ENCODE measurements around the gene ATP2C2.

The ATP2C2 gene

DNA sequence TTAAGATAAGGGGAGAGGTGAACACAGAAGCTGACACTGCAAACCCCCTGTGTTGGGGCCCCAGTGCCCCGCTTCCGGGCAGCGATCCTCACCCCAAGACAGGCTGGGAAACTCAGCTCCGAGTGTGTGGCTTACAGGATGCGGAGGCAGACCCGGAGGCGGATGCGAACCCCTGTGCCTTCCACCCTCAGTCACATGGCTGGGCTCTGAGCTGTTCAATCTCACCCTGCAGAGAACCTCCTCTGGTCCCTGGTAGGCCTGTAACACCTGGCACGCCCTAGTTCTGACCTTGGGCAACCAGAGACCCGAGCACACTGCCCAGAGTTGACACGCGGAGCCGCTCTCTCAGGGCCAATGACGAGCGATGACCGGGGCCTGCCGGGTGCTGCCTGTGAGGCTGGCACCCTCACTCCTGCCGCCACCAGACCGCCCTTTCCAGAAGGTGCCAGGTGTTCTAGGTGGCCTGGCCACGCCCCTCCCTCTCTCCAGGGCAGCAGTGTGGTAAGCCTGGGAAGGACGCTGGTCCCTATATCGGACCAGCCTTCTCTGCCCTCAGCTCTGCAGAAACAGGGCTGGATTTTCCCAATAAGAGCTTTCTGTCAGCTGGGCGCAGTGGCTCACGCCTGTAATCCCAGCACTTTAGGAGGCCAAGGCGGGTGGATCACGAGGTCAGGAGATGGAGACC, 112.9 kb downstream of the ATP2C2 start:
- DNase-seq = no peak

DNA sequence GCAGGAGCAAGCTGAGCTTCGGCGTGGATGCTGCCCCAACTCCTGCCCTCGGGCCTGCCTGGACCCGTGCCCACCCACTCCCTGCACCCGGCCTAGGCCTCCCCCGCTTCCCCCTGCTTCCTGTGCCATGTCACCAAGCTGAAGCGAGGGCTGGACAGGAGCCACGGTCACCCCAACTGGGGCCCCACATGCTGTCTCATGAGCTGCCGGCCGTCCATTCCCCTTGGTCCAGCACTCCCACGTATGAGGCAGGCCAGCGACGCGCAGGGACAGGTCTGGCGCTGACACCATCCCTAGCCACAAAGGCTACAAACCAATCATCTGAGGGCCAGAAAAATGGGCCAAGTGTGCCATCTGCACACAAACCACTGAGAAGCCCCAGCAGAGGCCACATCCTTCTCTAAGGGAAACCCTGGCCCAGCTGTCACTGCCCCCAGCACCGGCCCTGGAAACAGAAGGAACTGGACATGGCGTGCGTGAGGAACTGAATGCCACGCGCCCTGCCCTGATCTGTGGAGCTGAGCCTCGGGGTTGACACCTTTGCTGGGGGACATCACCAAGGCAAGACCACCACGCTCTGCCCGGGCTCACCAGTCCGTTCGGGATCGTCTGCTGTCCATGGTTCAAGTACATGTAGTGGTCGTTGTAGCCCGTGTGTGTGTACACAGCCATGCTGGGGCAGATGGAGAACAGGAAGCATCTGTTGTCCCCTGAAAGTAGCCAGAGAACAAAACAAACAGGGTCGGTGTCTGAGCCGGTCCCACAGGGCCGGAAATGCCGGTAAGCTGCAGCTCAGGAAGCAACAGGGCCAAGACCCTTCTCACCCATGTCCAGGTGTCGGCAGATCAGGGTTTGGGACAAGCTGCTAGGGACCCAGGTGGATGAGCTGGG, 113.9 kb downstream of the ATP2C2 start:
- no peak for DNase-seq

- DNase-seq = no peak
These were observed 114.9 kb downstream of the ATP2C2 start for GRCh38 chr16:84482951-84483881.

- DNase-seq = no peak
These were observed 115.7 kb downstream of the ATP2C2 start for GRCh38 chr16:84483882-84484565.

DNA sequence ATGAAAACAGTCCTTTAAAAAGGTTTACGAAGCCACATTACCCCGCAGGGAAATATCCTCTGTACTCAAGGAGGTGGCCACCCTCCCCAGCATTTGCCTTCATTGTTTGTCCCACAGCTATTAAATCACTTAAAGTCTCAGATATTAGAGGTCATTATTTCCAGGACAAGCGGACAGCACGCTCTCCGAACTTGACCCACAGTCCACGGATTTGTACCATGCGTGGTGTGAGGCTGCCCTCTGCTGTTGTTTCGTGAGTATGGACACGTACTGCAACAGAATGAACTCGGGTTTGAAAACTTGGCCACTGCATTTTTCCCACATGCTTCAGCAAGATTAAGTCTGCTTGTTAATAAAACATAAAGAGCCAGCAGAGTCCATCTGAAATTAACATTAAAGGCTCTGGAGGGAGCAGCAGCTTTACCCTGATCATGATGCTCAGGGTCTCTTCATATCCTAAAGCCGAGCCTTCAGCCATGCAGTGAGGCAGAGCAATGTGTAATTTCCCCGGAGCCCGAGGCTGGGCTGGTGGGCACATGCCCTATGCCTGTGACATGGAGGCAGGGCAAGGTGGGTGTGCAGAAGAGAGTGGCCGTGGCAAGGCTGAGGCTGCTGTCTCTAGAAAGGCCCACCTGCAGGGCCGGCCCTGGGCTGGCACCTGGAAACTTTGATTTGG, 116.4 kb downstream of the ATP2C2 start:
- DNase-seq = no peak

DNA sequence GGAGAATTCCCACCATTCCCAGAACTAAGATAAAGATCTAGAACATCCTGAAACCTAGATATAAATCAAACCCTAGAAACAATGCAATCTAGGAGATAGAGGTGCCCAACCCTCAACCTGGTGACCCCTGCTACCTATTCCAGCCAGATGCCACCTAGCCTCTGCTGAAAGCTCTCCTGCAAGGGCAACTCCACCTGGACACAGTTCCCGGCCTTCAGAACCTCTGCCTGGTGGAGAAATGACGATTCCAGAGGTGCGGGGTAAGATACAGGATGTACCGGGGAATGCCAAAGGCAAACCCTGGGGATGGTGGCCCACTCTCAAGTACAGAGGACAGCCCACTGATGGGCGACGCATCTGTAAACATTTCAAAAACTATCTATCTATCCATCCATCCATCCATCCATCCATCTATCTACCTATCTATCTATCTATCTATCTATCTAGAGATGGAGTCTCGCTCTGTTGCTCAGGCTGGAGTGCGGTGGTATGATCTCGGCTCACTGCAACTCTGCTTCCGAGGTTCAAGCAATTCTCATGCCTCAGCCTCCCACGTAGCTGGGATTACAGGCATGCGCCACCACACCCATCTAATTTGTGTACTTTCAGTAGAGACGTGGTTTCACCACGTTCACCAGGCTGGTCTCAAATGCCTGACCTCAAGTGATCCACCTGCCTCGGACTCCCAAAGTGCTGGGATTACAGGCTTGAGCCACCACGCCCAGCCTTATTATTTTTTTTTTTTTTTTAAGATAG, 117.1 kb downstream of the ATP2C2 start:
- DNase-seq = no peak

- DNase-seq = no peak
These were observed 117.8 kb downstream of the ATP2C2 start for GRCh38 chr16:84486126-84486525.

GRCh38 chr16:84486551-84487235, 118.4 kb downstream of the ATP2C2 start:
- DNase-seq = no peak

- DNase-seq = no peak
These were observed 119.0 kb downstream of the ATP2C2 start for GRCh38 chr16:84487358-84487757.

DNA sequence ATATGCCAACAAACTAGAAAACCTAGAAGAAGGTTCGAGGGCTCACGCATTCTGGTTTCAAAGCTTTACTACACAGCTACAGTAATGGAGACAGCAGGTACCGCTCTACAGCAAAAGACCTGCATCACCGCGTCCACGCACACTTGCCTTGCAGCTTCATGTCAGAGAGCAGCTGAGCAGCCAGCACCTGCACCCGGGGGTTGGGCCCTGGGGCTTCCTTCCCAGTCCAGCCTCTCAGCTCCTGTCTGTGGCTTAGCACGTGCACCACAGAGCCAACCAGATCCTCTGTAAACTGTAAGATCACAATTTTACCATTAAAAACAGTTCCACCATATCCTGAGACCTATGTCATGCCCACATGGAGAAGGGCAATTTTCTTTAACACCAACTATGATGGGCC, 120.8 kb downstream of the ATP2C2 start:
- DNase-seq = no peak

- no peak for DNase-seq
These were observed 127.2 kb downstream of the ATP2C2 start for GRCh38 chr16:84495506-84495905.

DNA sequence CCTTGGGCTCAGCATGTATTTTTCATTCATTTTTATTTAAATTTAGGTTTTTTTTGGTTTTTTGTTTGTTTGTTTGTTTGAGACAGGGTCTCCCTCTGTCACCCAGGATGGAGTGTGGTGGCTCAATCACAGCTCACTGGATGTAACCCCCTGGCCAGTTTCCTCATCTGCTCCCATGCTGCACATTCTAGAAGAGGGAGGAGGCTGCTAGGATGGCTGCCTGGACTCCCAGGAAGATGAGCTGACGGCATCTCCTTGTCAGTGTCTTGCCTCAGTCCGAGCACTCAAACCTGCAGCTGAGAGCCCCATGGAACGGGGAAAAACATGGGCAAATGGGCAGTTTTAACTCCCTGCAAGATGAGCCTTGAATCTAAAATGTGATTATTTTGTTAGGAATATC, 128.7 kb downstream of the ATP2C2 start:
- DNase-seq = no peak

GRCh38 chr16:84497418-84498222, 129.3 kb downstream of the ATP2C2 start:
- DNase-seq = no peak

GRCh38 chr16:84498223-84498610, 129.9 kb downstream of the ATP2C2 start:
- DNase-seq = no peak

DNA sequence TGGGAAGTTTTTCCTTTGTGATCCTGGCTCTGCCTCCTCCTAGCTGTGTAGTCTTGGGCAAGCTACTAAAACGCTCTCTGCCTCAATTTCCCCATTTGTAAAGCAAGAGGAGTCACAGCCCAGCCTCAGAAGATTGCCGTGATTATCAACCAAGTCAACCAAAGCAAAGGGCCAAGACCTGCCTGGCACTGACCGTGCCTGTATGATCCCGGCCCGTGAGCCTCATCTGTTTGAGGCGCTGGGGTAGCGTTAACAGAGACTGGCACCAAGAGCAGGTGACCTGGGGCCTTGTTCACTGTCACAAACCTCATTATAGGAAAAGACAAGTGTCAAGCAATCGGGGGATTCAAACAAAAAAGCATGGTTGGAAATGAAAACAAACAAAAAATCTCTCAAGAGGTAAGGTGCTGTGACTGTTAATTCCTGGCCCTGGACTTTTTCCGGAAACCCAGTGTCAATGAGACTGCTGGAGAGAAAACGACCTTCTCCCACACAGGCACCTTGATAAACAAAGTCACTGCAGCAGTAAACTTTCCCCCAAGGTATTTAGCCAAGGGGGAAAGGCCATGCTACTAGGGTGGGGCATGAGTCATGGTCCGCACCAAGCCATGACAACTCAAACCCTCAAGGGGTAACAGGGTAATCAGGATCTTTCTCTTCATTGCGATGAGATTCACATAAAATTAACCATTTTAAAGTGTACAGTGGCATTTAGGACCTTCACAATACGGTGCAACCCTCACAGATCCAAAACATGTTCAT, 130.7 kb downstream of the ATP2C2 start:
- no peak for DNase-seq

- no peak for DNase-seq
These were observed 131.3 kb downstream of the ATP2C2 start for GRCh38 chr16:84499638-84500037.

DNA sequence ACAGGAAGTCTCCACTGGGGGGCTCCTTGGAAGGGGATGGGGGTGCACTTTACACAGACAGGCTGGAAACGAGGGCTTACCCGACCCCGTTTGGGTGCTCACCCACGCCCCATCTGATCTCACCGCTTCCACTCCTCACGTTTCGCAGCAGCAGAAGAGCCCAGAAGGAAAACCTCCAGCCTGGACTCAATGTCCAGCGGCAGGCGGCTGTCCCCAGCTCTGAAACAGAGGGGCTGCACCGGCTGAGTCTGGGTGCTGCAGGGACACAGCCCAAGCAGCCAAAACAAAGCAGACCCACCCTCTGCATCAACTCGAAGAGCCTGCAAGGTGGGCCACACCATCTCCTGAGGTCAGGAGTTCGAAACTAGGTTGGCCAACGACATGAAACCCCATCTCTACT, 132.2 kb downstream of the ATP2C2 start:
- DNase-seq = no peak

DNA sequence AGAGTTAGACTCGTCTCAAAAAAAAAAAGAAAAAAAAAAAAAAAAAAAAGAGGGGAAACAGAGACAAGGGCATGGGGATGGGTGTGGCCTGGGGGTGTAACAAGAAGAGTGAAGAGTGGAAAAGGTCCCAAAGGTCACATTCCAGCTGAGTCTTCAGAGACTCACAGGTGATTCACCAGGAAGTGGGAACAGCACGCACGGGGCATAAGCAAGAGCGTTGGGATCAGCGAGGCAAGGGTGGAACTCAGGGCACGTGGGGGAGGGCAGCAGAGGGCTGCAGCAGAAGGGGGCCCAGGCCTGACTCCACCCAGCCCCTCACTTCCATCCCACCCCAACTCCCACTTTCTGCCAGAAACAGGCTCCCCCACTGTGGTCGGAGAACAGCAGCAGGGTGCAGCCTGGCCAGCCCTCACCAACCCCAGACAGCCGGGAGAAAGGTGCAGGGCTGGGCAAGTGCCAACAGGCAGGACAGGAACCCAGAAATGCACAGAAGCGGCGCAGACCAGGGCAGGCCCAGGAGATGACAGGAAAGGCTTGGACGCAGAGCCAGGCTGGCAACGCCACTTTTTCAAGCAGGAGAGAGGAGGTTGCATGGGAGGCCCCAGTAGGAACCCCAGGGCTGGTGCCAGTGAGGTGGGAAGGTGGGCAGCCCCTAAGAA, 132.9 kb downstream of the ATP2C2 start:
- DNase-seq = no peak

Data from NCI-H446 (cell line).